ENCODE results near the gene ADRA2B. TPM values are rescaled to one million over a fixed set of nuclear protein-coding genes. Genes with fewer than 3 reads are reported as not detected.

ADRA2B gene
- total RNA-seq, 1 donor: under 0.01 TPM

- Histone ChIP-seq H2AFZ (ENCODE audit: low read length) (no peak overlapping the region), H3K4me1 (ENCODE audit: insufficient read depth, low read length) (no peaks in the 10 kb centered on the region), H3K27ac (ENCODE audit: low read depth, low read length) (no peak overlapping the region), H4K20me1 (ENCODE audit: insufficient read depth, low read length) (no peaks in the 10 kb centered on the region), H3K27me3 (ENCODE audit: insufficient read depth, low read length) (peaks cover 15% of the 10 kb centered on the region), H3K79me2 (ENCODE audit: insufficient read depth, low read length) (no peaks in the 10 kb centered on the region), H3K4me3 (ENCODE audit: insufficient read depth, low read length) (no peak overlapping the region), H3K36me3 (ENCODE audit: insufficient read depth, low read length) (no peaks in the 10 kb centered on the region), H3K9me3 (ENCODE audit: low read depth, low read length) (no peaks in the 10 kb centered on the region), H3K4me2 (ENCODE audit: insufficient read depth, low read length) (no peak overlapping the region)
- no peak for DNase-seq (ENCODE audit: insufficient read length, low spot score, missing footprints)
- TF ChIP-seq, protein P1, sequence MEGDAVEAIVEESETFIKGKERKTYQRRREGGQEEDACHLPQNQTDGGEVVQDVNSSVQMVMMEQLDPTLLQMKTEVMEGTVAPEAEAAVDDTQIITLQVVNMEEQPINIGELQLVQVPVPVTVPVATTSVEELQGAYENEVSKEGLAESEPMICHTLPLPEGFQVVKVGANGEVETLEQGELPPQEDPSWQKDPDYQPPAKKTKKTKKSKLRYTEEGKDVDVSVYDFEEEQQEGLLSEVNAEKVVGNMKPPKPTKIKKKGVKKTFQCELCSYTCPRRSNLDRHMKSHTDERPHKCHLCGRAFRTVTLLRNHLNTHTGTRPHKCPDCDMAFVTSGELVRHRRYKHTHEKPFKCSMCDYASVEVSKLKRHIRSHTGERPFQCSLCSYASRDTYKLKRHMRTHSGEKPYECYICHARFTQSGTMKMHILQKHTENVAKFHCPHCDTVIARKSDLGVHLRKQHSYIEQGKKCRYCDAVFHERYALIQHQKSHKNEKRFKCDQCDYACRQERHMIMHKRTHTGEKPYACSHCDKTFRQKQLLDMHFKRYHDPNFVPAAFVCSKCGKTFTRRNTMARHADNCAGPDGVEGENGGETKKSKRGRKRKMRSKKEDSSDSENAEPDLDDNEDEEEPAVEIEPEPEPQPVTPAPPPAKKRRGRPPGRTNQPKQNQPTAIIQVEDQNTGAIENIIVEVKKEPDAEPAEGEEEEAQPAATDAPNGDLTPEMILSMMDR (IDR thresholded peaks at IDR 0.05; ENCODE audit: extremely low read depth, low read depth, low read length): no peak
These were observed 18.9 kb downstream of the ADRA2B start for GRCh38 chr2:96097441-96097840.

DNA sequence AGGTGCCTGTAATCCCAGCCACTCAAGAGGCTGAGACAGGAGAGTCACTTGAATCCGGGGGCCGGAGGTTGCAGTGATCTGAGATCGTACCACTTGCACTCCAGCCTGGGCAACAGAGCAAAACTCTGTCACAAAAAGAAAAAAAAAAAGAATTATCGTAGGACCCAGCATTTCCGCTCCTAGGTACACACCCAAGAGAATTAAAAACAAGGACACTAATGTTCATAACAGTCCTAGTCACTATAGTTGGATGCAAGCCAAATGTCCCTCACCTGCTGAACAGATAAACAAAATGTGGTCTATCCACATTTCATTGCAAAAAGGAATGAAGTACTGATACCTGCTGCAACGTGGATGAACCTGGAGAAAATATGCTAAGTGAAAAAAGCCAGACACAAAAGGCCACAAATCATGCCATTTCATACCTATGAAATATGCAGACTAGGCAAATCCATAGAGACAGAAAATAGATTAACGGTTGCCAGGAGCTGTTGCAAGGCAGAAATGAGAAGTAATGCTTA, 21.2 kb downstream of the ADRA2B start:
- no peak overlapping the region for H3K4me3 ChIP-seq (ENCODE audit: insufficient read depth, low read length)
- DNase-seq (ENCODE audit: insufficient read length, low spot score, missing footprints): no peak
- no peaks in the 10 kb centered on the region for H3K4me1 ChIP-seq (ENCODE audit: insufficient read depth, low read length)

DNA sequence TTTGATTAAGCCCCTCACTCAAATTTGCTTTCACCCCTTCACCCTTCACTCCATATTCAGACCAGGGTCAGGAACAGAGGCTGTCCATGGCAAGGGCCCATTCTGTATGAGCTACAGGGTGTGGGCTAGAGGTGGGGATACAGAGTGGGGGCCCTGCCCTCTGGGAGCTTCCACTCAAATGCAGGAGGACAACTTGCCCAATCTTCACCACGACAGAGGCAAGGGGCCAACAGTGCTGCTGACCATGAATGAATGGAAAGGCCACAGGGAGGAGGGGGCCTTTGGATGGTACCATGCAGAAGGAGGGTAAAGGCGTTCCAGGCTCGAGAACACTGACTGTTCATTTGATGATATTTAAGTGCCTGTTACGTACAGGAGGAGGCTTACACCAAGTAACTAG, 22.8 kb downstream of the ADRA2B start:
- TF ChIP-seq, protein P1 (IDR thresholded peaks at IDR 0.05; ENCODE audit: extremely low read depth, low read depth, low read length): no peak
- H3K27ac ChIP-seq (ENCODE audit: low read depth, low read length): no peak overlapping the region
- H3K4me3 ChIP-seq (ENCODE audit: insufficient read depth, low read length): no peak overlapping the region
- H2AFZ ChIP-seq (ENCODE audit: low read length): no peak overlapping the region
- no peaks in the 10 kb centered on the region for H4K20me1 ChIP-seq (ENCODE audit: insufficient read depth, low read length)
- no peak for DNase-seq (ENCODE audit: insufficient read length, low spot score, missing footprints)
- H3K4me2 ChIP-seq (ENCODE audit: insufficient read depth, low read length): no peak overlapping the region
- no peaks in the 10 kb centered on the region for H3K4me1 ChIP-seq (ENCODE audit: insufficient read depth, low read length)
- peaks cover 24% of the 10 kb centered on the region for H3K27me3 ChIP-seq (ENCODE audit: insufficient read depth, low read length)
- no peaks in the 10 kb centered on the region for H3K79me2 ChIP-seq (ENCODE audit: insufficient read depth, low read length)
- no peaks in the 10 kb centered on the region for H3K36me3 ChIP-seq (ENCODE audit: insufficient read depth, low read length)
- H3K9me3 ChIP-seq (ENCODE audit: low read depth, low read length): no peaks in the 10 kb centered on the region

More for the DNA sequence above, 21.2 kb downstream of the ADRA2B start:
- no peaks in the 10 kb centered on the region for H3K36me3 ChIP-seq (ENCODE audit: insufficient read depth, low read length)
- H3K79me2 ChIP-seq (ENCODE audit: insufficient read depth, low read length): no peaks in the 10 kb centered on the region
- H3K27me3 ChIP-seq (ENCODE audit: insufficient read depth, low read length): peaks cover 15% of the 10 kb centered on the region
- H4K20me1 ChIP-seq (ENCODE audit: insufficient read depth, low read length): no peaks in the 10 kb centered on the region
- H3K9me3 ChIP-seq (ENCODE audit: low read depth, low read length): no peaks in the 10 kb centered on the region
- TF ChIP-seq, protein P1 (IDR thresholded peaks at IDR 0.05; ENCODE audit: extremely low read depth, low read depth, low read length): no peak
- no peak overlapping the region for H3K4me2 ChIP-seq (ENCODE audit: insufficient read depth, low read length)
- H2AFZ ChIP-seq (ENCODE audit: low read length): no peak overlapping the region
- H3K27ac ChIP-seq (ENCODE audit: low read depth, low read length): no peak overlapping the region

DNA sequence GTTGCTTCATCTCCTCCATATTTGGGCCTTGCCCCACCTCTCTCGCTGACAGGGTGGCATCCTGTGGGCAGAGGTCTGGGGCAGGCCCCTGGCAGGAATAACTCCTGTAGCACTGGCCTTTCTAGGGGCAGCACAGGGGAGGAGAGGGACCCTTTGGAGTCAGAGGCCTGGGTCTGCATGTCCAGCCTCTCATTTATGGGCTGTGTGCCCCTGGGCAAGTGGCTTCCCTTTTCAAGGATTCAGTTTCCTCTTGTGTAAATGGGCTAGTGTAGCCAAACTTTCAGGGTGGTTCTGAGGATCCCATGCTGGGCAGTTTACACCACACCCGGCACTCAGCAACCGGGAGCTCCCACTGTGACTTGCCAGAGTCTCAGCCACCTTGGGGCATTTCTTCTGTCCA, 23.4 kb downstream of the ADRA2B start:
- H3K27me3 ChIP-seq (ENCODE audit: insufficient read depth, low read length): peaks cover 27% of the 10 kb centered on the region
- H3K79me2 ChIP-seq (ENCODE audit: insufficient read depth, low read length): no peaks in the 10 kb centered on the region
- TF ChIP-seq, protein P1 (IDR thresholded peaks at IDR 0.05; ENCODE audit: extremely low read depth, low read depth, low read length): no peak
- H3K27ac ChIP-seq (ENCODE audit: low read depth, low read length): no peak overlapping the region
- no peaks in the 10 kb centered on the region for H4K20me1 ChIP-seq (ENCODE audit: insufficient read depth, low read length)
- no peaks in the 10 kb centered on the region for H3K36me3 ChIP-seq (ENCODE audit: insufficient read depth, low read length)
- no peak for DNase-seq (ENCODE audit: insufficient read length, low spot score, missing footprints)
- H3K4me3 ChIP-seq (ENCODE audit: insufficient read depth, low read length): no peak overlapping the region
- no peak overlapping the region for H2AFZ ChIP-seq (ENCODE audit: low read length)
- H3K4me1 ChIP-seq (ENCODE audit: insufficient read depth, low read length): no peaks in the 10 kb centered on the region
- no peak overlapping the region for H3K4me2 ChIP-seq (ENCODE audit: insufficient read depth, low read length)
- H3K9me3 ChIP-seq (ENCODE audit: low read depth, low read length): no peaks in the 10 kb centered on the region

All from osteoblast (primary cell).